NT2/D1 (cell line): ENCODE data around the gene C15orf62.

Experiments used
- DNase-seq: peaks from one replicate; pipeline ENCODE4 v3.0.0-alpha.2; 2011; ENCODE audit warnings: low read depth, low spot score
- H3K27me3 ChIP-seq: 2 replicates; pipeline ENCODE4 v1.6.0; 2011; ENCODE audit warnings: mild to moderate bottlenecking; ENCODE audit not compliant: insufficient read length, insufficient read depth
- H3K36me3 ChIP-seq: 2 replicates; pipeline ENCODE4 v1.6.1; 2011; ENCODE audit warnings: mild to moderate bottlenecking, low read length, mixed read lengths; ENCODE audit not compliant: insufficient read depth, insufficient read length
- H3K4me1 ChIP-seq: 2 replicates; pipeline ENCODE4 v1.5.1; 2011; ENCODE audit not compliant: insufficient read depth, insufficient read length
- H3K4me3 ChIP-seq: 2 replicates; pipeline ENCODE4 v1.5.1; 2011; ENCODE audit warnings: low read depth; ENCODE audit not compliant: insufficient read length
- H3K9ac ChIP-seq: 2 replicates; pipeline ENCODE4 v1.6.0; 2011; ENCODE audit warnings: low read depth; ENCODE audit not compliant: insufficient read length
- H3K9me3 ChIP-seq: 2 replicates; pipeline ENCODE4 v1.5.1; 2011; ENCODE audit warnings: mild to moderate bottlenecking, low read length; ENCODE audit not compliant: insufficient read depth
- SUZ12 ChIP-seq: IDR thresholded peaks from 2 replicates; pipeline ENCODE4 v1.6.1; 2011; ENCODE audit not compliant: insufficient read length, insufficient read depth; ENCODE audit errors: extremely low read depth
- YY1 ChIP-seq: IDR thresholded peaks from 2 replicates; pipeline ENCODE4 v1.6.1; 2011; ENCODE audit not compliant: insufficient read length, insufficient read depth
- ZNF274 ChIP-seq: IDR thresholded peaks from 2 replicates; pipeline ENCODE4 v1.6.1; 2011; ENCODE audit warnings: mild to moderate bottlenecking, low read depth, low read length

Gene C15orf62

DNA sequence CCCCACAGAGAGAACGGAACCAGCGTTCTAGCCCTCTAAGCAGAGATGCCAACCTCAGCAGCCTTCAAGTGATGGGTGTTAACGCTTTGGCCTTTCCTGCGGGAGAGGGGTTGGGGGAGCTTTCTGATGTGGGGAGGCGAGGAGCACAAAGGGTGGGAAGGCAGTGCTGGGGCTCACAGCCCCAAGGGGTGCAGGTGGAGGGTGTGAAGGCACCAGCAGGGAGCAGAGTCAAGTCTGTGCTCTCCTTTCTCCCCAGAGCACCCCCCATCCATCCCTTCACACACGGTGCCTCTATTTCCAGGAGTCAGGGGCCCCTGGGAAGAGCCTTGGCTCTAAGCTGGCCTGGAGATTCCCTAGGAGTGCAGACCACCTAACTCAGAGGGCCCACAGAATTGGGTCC lies 4.1 kb downstream of the C15orf62 start:
- TF ChIP-seq SUZ12 (no peak), ZNF274 (no peak), YY1 (no peak)
- no peaks in the 10 kb centered on the region for H3K4me1 ChIP-seq
- no peaks in the 10 kb centered on the region for H3K27me3 ChIP-seq
- no peaks in the 10 kb centered on the region for H3K9me3 ChIP-seq
- no peak overlapping the region for H3K4me3 ChIP-seq
- peaks cover 73% of the 10 kb centered on the region for H3K36me3 ChIP-seq
- no peak for DNase-seq
- H3K9ac ChIP-seq: no peak overlapping the region

DNA sequence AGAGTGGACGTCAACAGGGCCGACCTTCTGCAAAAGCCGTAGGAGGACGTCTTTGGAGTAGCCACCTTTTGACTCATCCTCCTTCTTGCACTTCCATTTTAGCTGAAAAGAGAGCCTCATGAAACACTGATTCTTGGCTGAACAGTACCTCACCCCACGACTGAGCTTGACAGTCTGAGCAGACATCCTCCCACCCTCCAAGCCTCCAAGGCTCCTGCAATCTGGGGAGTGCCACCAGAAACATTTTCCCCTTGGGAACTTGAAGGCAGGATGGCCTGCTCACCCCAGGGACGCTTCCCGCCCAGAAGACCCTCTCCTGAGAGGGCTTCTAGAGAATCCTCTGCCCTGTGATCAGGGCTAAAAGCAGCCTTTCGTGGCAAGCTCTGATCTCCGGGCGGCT lies 5.2 kb downstream of the C15orf62 start:
- Histone ChIP-seq H3K4me3 (no peak overlapping the region), H3K9ac (no peak overlapping the region), H3K36me3 (peaks cover 76% of the 10 kb centered on the region), H3K27me3 (no peaks in the 10 kb centered on the region), H3K4me1 (no peaks in the 10 kb centered on the region), H3K9me3 (no peaks in the 10 kb centered on the region)
- no peak for TF ChIP-seq ZNF274
- no peak for TF ChIP-seq SUZ12
- TF ChIP-seq YY1: no peak
- no peak for DNase-seq

DNA sequence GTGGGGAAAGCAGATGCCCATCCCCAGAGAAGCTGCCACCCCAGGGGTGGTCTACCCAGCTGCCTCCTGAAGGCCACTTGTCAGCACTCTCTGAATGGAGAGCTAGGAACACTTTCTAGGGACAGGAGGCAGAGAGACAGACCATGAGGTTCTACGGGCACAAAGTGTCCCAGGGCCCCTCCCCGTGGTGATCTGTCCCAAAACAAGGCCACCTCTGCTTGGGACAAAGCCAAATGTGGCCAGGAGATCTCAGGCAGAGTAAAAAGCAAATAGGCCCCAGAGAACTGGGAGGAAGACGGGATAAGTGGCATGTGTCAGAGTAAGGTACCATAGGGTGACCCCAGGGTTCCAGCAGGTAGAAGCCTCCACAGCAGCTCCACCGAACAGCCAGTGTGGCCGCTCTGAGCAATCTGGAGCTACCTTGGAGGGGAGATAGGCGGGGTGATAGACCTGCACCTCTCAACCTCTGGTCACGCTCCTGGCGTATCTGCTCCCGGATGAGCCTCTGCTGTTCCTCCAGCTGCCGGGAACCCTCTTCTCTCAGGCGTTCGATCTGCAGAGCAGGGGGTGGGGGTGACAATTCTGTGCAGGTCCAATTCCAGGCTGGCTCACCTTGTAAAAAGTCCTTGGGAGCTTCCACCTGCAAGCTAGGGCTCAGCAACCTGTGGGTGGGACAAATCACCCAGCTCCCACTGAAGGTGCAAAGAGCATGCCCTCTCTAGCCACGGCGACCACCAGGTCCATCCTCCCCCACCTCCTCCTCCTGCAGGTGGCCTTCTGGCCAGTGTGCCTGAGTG lies 6.2 kb downstream of the C15orf62 start:
- no peak overlapping the region for H3K9ac ChIP-seq
- no peak for DNase-seq
- no peaks in the 10 kb centered on the region for H3K9me3 ChIP-seq
- no peak overlapping the region for H3K4me3 ChIP-seq
- H3K4me1 ChIP-seq: no peaks in the 10 kb centered on the region
- TF ChIP-seq YY1 (no peak), SUZ12 (no peak), ZNF274 (no peak)
- peaks cover 76% of the 10 kb centered on the region for H3K36me3 ChIP-seq
- no peaks in the 10 kb centered on the region for H3K27me3 ChIP-seq

DNA sequence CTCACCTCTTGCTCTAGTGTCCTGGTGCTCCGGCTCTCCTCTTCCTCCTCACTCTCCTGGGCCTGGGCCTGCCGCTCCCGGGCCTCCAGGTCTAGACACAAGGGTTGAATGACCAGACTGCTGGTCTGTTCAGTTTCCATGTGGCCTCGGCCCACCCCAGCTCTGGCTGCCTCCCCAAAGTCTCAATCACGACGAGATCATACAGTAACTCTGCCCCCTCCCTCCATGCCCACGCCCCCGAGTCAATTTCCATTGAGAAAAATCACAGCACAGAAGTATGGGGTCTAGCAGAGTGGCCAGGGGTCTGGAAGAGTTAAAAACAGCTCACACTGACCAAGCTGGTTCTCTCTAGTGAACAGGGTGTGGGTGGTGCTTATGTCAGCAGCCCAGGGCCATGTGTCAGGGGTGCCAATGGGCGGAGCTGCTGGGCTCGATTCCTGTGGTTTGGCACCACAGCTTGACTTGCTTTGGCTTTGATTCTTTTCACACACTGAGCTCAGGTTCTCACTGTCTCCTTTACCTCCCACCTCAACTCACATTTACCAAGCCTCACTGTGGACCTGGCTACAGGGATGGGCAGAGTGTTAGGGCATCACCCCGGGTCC lies 6.9 kb downstream of the C15orf62 start:
- Histone ChIP-seq H3K4me3 (no peak overlapping the region), H3K4me1 (no peaks in the 10 kb centered on the region), H3K27me3 (no peaks in the 10 kb centered on the region), H3K9me3 (no peaks in the 10 kb centered on the region), H3K36me3 (peaks cover 72% of the 10 kb centered on the region), H3K9ac (no peak overlapping the region)
- TF ChIP-seq YY1 (no peak), SUZ12 (no peak), ZNF274 (no peak)
- DNase-seq: no peak

DNA sequence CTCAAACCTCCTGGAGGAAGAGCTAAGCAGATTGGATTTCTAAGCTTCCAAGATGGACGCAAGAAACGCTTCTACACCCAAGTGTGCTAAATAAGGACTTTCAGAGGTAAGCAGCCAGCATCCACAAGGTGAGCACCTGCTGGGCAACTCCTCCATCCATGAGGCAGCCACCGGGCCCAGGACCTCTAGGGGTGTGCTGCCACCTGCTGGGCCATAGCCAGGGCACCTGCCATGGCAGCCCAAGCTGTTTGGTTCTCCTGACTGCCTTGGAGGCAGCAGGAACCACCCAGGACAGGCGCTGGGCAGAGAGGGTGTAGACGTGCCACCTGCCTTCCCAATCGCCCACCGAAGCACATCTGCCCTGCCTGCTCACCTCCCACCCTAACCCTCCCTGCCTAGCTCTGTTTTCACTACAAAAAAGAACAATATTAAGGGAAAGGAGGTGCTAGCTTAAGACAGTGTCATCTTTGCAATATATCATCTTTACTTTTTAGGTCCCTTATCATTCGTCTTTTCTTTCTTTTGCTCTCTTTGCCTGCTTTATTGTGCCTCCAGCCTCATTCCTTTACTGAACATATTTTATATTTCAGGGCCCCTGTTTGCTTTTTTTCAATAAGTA lies 12.9 kb downstream of the C15orf62 start:
- Histone ChIP-seq H3K4me3 (no peak overlapping the region), H3K4me1 (no peaks in the 10 kb centered on the region), H3K9ac (no peak overlapping the region), H3K9me3 (no peaks in the 10 kb centered on the region), H3K27me3 (no peaks in the 10 kb centered on the region), H3K36me3 (peaks cover 21% of the 10 kb centered on the region)
- DNase-seq: no peak
- TF ChIP-seq ZNF274: no peak
- TF ChIP-seq YY1: no peak
- TF ChIP-seq SUZ12: no peak

DNA sequence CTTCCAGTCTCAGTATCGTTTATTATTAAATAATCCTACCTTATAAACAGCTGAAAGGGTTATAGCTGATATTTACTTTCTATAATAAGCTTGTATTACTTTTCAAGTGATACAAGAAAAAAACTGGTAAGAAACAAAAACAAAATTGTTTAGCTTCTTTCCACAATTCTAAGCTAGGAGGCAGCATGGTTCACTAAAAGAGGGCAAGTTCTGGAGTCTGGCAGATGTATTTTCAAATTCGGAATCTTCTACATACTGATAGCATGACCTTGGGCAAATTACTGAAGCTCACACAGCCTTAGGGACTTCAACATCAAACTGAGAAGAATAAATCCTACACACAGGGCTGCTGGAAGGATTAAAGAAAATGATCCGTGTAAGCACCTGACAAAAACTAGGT lies 15.4 kb downstream of the C15orf62 start:
- Histone ChIP-seq H3K27me3 (no peaks in the 10 kb centered on the region), H3K36me3 (peaks cover under 1% of the 10 kb centered on the region), H3K4me1 (no peaks in the 10 kb centered on the region), H3K4me3 (no peak overlapping the region), H3K9me3 (no peaks in the 10 kb centered on the region), H3K9ac (no peak overlapping the region)
- no peak for TF ChIP-seq SUZ12
- TF ChIP-seq ZNF274: no peak
- no peak for TF ChIP-seq YY1
- DNase-seq: no peak

DNA sequence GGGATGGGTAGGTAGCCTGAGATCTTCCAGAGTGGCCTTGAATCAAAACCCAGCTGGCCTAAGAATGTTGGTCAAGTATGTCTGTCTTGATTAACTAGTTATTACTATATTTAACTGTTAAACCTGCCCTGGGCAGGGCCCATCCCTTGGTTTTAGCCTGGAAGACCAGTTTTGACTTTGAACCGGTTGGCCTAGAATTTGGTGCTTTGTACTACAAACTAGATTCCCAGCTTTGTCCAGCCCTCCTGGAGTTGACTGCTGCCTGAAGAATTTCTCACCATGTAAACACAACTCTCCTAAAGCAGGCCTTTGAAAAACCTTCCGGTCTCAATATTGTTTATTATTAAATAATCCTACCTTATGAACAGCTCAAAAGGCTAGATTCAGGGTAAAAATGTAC lies 16.0 kb downstream of the C15orf62 start:
- DNase-seq: no peak
- Histone ChIP-seq H3K9ac (no peak overlapping the region), H3K4me1 (no peaks in the 10 kb centered on the region), H3K27me3 (no peaks in the 10 kb centered on the region), H3K9me3 (no peaks in the 10 kb centered on the region), H3K4me3 (no peak overlapping the region), H3K36me3 (no peaks in the 10 kb centered on the region)
- TF ChIP-seq YY1: no peak
- no peak for TF ChIP-seq SUZ12
